ENCODE measurements around the gene TECRL. TPM values are rescaled to one million over a fixed set of nuclear protein-coding genes. Genes with fewer than 3 reads are reported as not detected.

Gene TECRL
- total and polyA plus RNA-seq, 2 experiments from 2014 or later: not detected

DNA sequence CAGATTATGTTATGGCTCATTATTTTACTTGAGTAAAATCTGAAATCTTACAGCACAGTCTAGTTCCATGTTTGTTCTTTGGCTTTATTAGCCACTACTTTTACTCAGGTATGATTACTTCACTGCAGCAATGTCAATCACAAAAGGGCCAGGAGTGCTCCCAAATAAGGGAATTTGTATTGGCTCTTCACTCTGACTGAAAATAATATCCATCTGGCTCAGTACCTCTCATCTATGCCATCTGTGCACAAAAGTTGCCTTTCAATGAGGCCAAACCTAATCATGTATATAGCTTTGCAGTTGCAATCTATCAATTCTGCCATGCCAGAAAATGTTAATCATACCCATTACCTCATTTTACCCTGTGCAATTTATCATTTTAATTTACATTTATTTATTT is 161.1 kb downstream of the TECRL start:
- no peak overlapping the region for H3K27ac ChIP-seq (ENCODE audit: low read depth)
- H3K4me3 Mint-ChIP-seq: no peak overlapping the region
- peaks cover 5% of the 10 kb centered on the region; the same call in 1 of the 3 replicates for H3K36me3 Mint-ChIP-seq (ENCODE audit: low read depth)
- no peaks in the 10 kb centered on the region for H3K9me2 ChIP-seq (ENCODE audit: insufficient read depth)
- no peaks in the 10 kb centered on the region; the same call in 1 of the 2 replicates for H3K36me3 ChIP-seq (ENCODE audit: insufficient read depth)
- no peaks in the 10 kb centered on the region for H3F3A ChIP-seq (replicated peaks; ENCODE audit: low read depth)
- 0 out of 2 replicates have a peak, but pooled peaks cover 3% of the 10 kb centered on the region for H3K4me1 ChIP-seq (ENCODE audit: insufficient read depth)
- H3K79me2 ChIP-seq (replicated peaks; ENCODE audit: insufficient read depth): no peaks in the 10 kb centered on the region
- H3K9me3 Mint-ChIP-seq: peaks cover 20% of the 10 kb centered on the region
- no peak overlapping the region for H3K4me2 ChIP-seq
- TF ChIP-seq EZH2phosphoT487 (IDR thresholded peaks at IDR 0.05; ENCODE audit: unreplicated experiment): no peak
- no peak for TF ChIP-seq CREB1 (CRISPR knock-in tag; IDR thresholded peaks at IDR 0.05; ENCODE audit: low read depth)
- TF ChIP-seq CTCF (conservative IDR thresholded peaks at IDR 0.05; ENCODE audit: low read depth in 2 of 2): no peak
- TF ChIP-seq, protein P1, sequence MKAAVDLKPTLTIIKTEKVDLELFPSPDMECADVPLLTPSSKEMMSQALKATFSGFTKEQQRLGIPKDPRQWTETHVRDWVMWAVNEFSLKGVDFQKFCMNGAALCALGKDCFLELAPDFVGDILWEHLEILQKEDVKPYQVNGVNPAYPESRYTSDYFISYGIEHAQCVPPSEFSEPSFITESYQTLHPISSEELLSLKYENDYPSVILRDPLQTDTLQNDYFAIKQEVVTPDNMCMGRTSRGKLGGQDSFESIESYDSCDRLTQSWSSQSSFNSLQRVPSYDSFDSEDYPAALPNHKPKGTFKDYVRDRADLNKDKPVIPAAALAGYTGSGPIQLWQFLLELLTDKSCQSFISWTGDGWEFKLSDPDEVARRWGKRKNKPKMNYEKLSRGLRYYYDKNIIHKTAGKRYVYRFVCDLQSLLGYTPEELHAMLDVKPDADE (IDR thresholded peaks at IDR 0.05): no peak
- no peak for TF ChIP-seq JUNB (IDR thresholded peaks at IDR 0.05; ENCODE audit: unreplicated experiment)
- no peak overlapping the region for H3K4me3 ChIP-seq
- peaks cover 4% of the 10 kb centered on the region; the same call in 2 of the 3 replicates for H3K4me1 Mint-ChIP-seq
- H3K27me3 ChIP-seq (ENCODE audit: insufficient read depth): no peaks in the 10 kb centered on the region
- no peak overlapping the region for H3K27ac Mint-ChIP-seq
- H3K27me3 Mint-ChIP-seq (ENCODE audit: insufficient read depth, low read depth, poor library complexity): peaks cover 3% of the 10 kb centered on the region
- H4K20me1 ChIP-seq (replicated peaks; ENCODE audit: insufficient read depth): no peaks in the 10 kb centered on the region
- no peak overlapping the region for H2AFZ ChIP-seq
- DNase-seq (ENCODE audit: low spot score) (no peak), ATAC-seq (no peak)

DNA sequence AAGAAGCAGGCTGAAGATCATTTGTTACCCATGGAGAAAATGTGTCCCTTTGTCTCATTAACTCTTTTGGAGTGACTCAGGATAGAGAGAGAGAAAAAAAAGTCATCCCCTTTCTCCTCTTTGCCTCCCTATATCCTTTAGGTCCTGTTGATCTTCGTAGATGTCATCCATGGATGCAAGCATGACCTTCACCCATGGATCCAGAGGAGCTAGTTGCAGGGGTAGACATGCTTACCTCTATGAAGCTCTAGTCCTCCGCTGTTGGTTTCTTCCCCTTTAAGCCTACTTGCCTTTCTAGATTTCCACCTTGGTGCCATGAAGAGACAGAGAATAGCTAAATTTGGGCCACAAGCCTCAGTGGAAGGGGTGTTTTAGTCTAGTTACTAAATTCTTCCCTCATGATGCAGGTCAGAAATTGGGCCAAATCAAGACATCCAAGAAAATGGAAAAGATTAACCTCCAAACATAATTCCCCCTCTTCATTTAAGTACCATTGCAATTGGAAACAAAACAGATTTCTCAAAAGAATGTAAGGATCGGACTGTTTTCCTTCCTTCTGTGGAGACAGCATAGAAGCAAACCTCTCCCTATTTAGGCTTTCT is 178.4 kb downstream of the TECRL start:
- no peaks in the 10 kb centered on the region for H3K27me3 ChIP-seq (ENCODE audit: insufficient read depth)
- no peak overlapping the region for H3K4me2 ChIP-seq
- Mint-ChIP-seq H3K27me3 (ENCODE audit: insufficient read depth, low read depth, poor library complexity) (no peaks in the 10 kb centered on the region), H3K27ac (no peak overlapping the region), H3K36me3 (ENCODE audit: low read depth) (peaks cover 55% of the 10 kb centered on the region), H3K4me1 (no peaks in the 10 kb centered on the region), H3K4me3 (no peak overlapping the region), H3K9me3 (peaks cover 74% of the 10 kb centered on the region)
- no peak overlapping the region for H3K4me3 ChIP-seq
- H3K27ac ChIP-seq (ENCODE audit: low read depth): no peak overlapping the region
- H3K36me3 ChIP-seq (ENCODE audit: insufficient read depth): peaks cover 41% of the 10 kb centered on the region
- no peaks in the 10 kb centered on the region for H3K79me2 ChIP-seq (replicated peaks; ENCODE audit: insufficient read depth)
- no peaks in the 10 kb centered on the region for H3K4me1 ChIP-seq (ENCODE audit: insufficient read depth)
- H3F3A ChIP-seq (replicated peaks; ENCODE audit: low read depth): no peaks in the 10 kb centered on the region
- H3K9me2 ChIP-seq (ENCODE audit: insufficient read depth): 0 out of 2 replicates have a peak, but pooled peaks cover 4% of the 10 kb centered on the region
- no peak overlapping the region for H2AFZ ChIP-seq
- H4K20me1 ChIP-seq (replicated peaks; ENCODE audit: insufficient read depth): no peaks in the 10 kb centered on the region
- peak; percentile 52 for DNase-seq (ENCODE audit: low spot score)
- ATAC-seq: no peak
- TF ChIP-seq STAT1 (IDR thresholded peaks at IDR 0.05; ENCODE audit: unreplicated experiment) (no peak), CREB1 (CRISPR knock-in tag; IDR thresholded peaks at IDR 0.05; ENCODE audit: low read depth) (no peak), CTCF (conservative IDR thresholded peaks at IDR 0.05; ENCODE audit: low read depth in 2 of 2) (no peak), ZNF114 (CRISPR knock-in tag; IDR thresholded peaks at IDR 0.05) (no peak), ZNF462 (CRISPR knock-in tag; IDR thresholded peaks at IDR 0.05) (no peak), JUNB (IDR thresholded peaks at IDR 0.05; ENCODE audit: unreplicated experiment) (no peak), EZH2 (IDR thresholded peaks at IDR 0.05; ENCODE audit: low read depth, unreplicated experiment) (no peak)

Data from GM23338 (cell line).